ENCODE data around the gene ZDHHC7. TPM values are rescaled to one million over a fixed set of nuclear protein-coding genes. Genes with fewer than 3 reads are reported as not detected.

ZDHHC7 gene
- total RNA-seq, 2 experiments from 2014 or later: 22.5 to 24.3 TPM

- no peak overlapping the region for H3K4me3 ChIP-seq (ENCODE audit: low read depth, low read length, poor library complexity, severe bottlenecking)
- no peak overlapping the region for H3K27ac ChIP-seq (ENCODE audit: low read depth, low read length, poor library complexity, severe bottlenecking)
- H3K36me3 ChIP-seq (ENCODE audit: insufficient read depth, low read length): no peaks in the 10 kb centered on the region
- no TSS peak for BruUV-seq (replicated peaks)
- ChIA-PET POLR2A (interaction anchor here (1.9 to 2.6 kb wide), 2 partner anchors 10 to 15 kb away, joined by 9 to 25 read pairs; partner anchors contain the start of gene ZDHHC7), CTCF (ENCODE audit: unreplicated experiment) (no interaction called here)
- intact Hi-C loops (cut with micrococcal nuclease; ENCODE audit: unreplicated experiment): no loop called here
- H2AFZ ChIP-seq (ENCODE audit: low read length): no peak overlapping the region
- peaks cover 13% of the 10 kb centered on the region for H3K4me1 ChIP-seq (ENCODE audit: insufficient read depth, low read length, poor library complexity, severe bottlenecking)
- no peaks in the 10 kb centered on the region for H3K79me2 ChIP-seq (ENCODE audit: insufficient read depth, low read depth, low read length)
- no peak overlapping the region for H3K4me2 ChIP-seq (ENCODE audit: low read length)
- H4K20me1 ChIP-seq (ENCODE audit: insufficient read depth, low read length): no peaks in the 10 kb centered on the region
- no peaks in the 10 kb centered on the region for H3K9me3 ChIP-seq (ENCODE audit: low read length)
- DNase-seq (ENCODE audit: low spot score): no peak
- no peaks in the 10 kb centered on the region for H3K9me2 ChIP-seq (ENCODE audit: insufficient read depth, low read length)
- TF ChIP-seq, protein P1, sequence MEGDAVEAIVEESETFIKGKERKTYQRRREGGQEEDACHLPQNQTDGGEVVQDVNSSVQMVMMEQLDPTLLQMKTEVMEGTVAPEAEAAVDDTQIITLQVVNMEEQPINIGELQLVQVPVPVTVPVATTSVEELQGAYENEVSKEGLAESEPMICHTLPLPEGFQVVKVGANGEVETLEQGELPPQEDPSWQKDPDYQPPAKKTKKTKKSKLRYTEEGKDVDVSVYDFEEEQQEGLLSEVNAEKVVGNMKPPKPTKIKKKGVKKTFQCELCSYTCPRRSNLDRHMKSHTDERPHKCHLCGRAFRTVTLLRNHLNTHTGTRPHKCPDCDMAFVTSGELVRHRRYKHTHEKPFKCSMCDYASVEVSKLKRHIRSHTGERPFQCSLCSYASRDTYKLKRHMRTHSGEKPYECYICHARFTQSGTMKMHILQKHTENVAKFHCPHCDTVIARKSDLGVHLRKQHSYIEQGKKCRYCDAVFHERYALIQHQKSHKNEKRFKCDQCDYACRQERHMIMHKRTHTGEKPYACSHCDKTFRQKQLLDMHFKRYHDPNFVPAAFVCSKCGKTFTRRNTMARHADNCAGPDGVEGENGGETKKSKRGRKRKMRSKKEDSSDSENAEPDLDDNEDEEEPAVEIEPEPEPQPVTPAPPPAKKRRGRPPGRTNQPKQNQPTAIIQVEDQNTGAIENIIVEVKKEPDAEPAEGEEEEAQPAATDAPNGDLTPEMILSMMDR (conservative IDR thresholded peaks at IDR 0.05; ENCODE audit: low read length): no peak
- no peak for TF ChIP-seq EZH2phosphoT487 (IDR thresholded peaks at IDR 0.05; ENCODE audit: borderline replicate concordance, low read depth, low read length)
Observed at GRCh38 chr16:85025781-85026653, 14.7 kb upstream of the ZDHHC7 start.

GRCh38 chr16:85019659-85020245, 8.4 kb upstream of the ZDHHC7 start:
- intact Hi-C loops (cut with micrococcal nuclease; ENCODE audit: unreplicated experiment): no loop called here
- TF ChIP-seq, protein P1 (conservative IDR thresholded peaks at IDR 0.05; ENCODE audit: low read length): no peak
- TF ChIP-seq EZH2phosphoT487 (IDR thresholded peaks at IDR 0.05; ENCODE audit: borderline replicate concordance, low read depth, low read length): no peak
- H3K79me2 ChIP-seq (ENCODE audit: insufficient read depth, low read depth, low read length): no peaks in the 10 kb centered on the region
- H4K20me1 ChIP-seq (ENCODE audit: insufficient read depth, low read length): no peaks in the 10 kb centered on the region
- no peaks in the 10 kb centered on the region for H3K4me1 ChIP-seq (ENCODE audit: insufficient read depth, low read length, poor library complexity, severe bottlenecking)
- ChIA-PET CTCF (ENCODE audit: unreplicated experiment) (no interaction called here), POLR2A (interaction anchor here (0.6 to 1.0 kb wide), 3 partner anchors 8 to 51 kb away, joined by 3 read pairs; partner anchors contain the start of gene ZDHHC7)
- no peaks in the 10 kb centered on the region for H3K9me3 ChIP-seq (ENCODE audit: low read length)
- no TSS peak for BruUV-seq (replicated peaks)
- H3K27ac ChIP-seq (ENCODE audit: low read depth, low read length, poor library complexity, severe bottlenecking): no peak overlapping the region
- H3K4me3 ChIP-seq (ENCODE audit: low read depth, low read length, poor library complexity, severe bottlenecking): no peak overlapping the region
- H2AFZ ChIP-seq (ENCODE audit: low read length): no peak overlapping the region
- no peak for DNase-seq (ENCODE audit: low spot score)
- no peaks in the 10 kb centered on the region for H3K9me2 ChIP-seq (ENCODE audit: insufficient read depth, low read length)
- no peak overlapping the region for H3K4me2 ChIP-seq (ENCODE audit: low read length)
- no peaks in the 10 kb centered on the region for H3K36me3 ChIP-seq (ENCODE audit: insufficient read depth, low read length)
